Measurements from ENCODE around the gene GNA15. TPM values are rescaled to one million over a fixed set of nuclear protein-coding genes. Genes with fewer than 3 reads are reported as not detected.

Gene GNA15
- total RNA-seq, 4 donors from 2014 or later, result 1.2 to 12.4 (median 1.5) TPM; not detected in 1

- no peak for DNase-seq
- H3K4me1 ChIP-seq, result no peaks in the 10 kb centered on the region
- no peaks in the 10 kb centered on the region for H3K27me3 ChIP-seq
- H3K9me3 ChIP-seq, result peaks cover 0 to 3% (median 0%) of the 10 kb centered on the region in 4 donors
- TF ChIP-seq POLR2A (IDR thresholded peaks at IDR 0.05), result no peak
- TF ChIP-seq, protein P1, sequence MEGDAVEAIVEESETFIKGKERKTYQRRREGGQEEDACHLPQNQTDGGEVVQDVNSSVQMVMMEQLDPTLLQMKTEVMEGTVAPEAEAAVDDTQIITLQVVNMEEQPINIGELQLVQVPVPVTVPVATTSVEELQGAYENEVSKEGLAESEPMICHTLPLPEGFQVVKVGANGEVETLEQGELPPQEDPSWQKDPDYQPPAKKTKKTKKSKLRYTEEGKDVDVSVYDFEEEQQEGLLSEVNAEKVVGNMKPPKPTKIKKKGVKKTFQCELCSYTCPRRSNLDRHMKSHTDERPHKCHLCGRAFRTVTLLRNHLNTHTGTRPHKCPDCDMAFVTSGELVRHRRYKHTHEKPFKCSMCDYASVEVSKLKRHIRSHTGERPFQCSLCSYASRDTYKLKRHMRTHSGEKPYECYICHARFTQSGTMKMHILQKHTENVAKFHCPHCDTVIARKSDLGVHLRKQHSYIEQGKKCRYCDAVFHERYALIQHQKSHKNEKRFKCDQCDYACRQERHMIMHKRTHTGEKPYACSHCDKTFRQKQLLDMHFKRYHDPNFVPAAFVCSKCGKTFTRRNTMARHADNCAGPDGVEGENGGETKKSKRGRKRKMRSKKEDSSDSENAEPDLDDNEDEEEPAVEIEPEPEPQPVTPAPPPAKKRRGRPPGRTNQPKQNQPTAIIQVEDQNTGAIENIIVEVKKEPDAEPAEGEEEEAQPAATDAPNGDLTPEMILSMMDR (IDR thresholded peaks at IDR 0.05), result no peak
- no peak overlapping the region for H3K27ac ChIP-seq
- H3K36me3 ChIP-seq, result peaks cover 0 to 3% (median 0%) of the 10 kb centered on the region in 3 donors
- H3K4me3 ChIP-seq, result no peak overlapping the region
Observed at GRCh38 chr19:3213159-3213558, 77.3 kb downstream of the GNA15 start.

Other genes with a start within 250 kb of the GNA15 start
- gene ZNF57, start 235.1 kb upstream of the GNA15 start, total RNA-seq, result 10 to 100 TPM in 3 of 4 donors, 1 to 10 TPM in 1; 2.5 to 24.1 (median 19.3) TPM
- gene ZNF77, start 191.1 kb upstream of the GNA15 start, total RNA-seq, result 1 to 10 TPM; 3.7 to 7.5 (median 5.6) TPM
- 1 to 10 TPM in 2 of 4 donors, not detected in 2; 1.9 to 2.5 TPM for gene TLE6, start 158.5 kb upstream of the GNA15 start, total RNA-seq
- 10 to 100 TPM in 3 of 4 donors, 1 to 10 TPM in 1; 4.6 to 45.2 (median 29.2) TPM for gene TLE2, start 106.8 kb upstream of the GNA15 start, total RNA-seq
- gene TLE5, start 73.5 kb upstream of the GNA15 start, total RNA-seq, result 100 to 1,000 TPM; 134 to 366 (median 289) TPM
- 100 to 1,000 TPM; 120 to 557 (median 456) TPM for gene GNA11, start 41.7 kb upstream of the GNA15 start, total RNA-seq
- 1 to 10 TPM; 1.6 to 9.9 (median 2.5) TPM for gene S1PR4, start 42.7 kb downstream of the GNA15 start, total RNA-seq
- 100 to 1,000 TPM in 3 of 4 donors, 10 to 100 TPM in 1; 84.2 to 126 (median 117) TPM for gene NCLN, start 49.9 kb downstream of the GNA15 start, total RNA-seq
- not detected for gene CELF5, start 88.6 kb downstream of the GNA15 start, total RNA-seq
- gene NFIC, start 230.6 kb downstream of the GNA15 start, total RNA-seq, result 100 to 1,000 TPM in 1 of 4 donors, 10 to 100 TPM in 3; 34.7 to 191 (median 64.9) TPM

Data from Peyer's patch (tissue), 4 donors.